Measurements from ENCODE around the gene MDH1B.
"Not testable (repeated sequence)": the region's sequence is repeated elsewhere in the genome, so short reads cannot be mapped to it uniquely, and the experiment has no call there.

DNA sequence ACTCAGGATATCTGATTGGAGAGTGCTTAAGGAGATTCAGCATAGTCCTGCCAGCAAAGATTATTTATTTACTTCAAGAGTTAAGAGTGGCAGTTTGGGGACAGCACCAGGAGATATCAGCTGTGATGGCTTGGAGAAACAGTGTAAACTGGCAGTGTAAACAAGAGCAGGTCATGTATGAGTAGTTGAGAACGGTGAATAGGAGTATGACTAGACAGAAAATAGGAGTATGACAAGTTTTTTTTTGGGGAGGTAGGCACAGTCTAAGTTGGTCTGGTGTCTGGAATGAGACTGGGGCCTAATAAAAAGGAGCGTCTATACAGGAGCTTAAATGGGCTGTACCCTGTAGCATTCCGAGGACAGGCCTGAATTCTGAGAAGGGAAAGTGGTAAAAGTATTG is 42.5 kb upstream of the MDH1B start:
- TF ChIP-seq, protein P1, sequence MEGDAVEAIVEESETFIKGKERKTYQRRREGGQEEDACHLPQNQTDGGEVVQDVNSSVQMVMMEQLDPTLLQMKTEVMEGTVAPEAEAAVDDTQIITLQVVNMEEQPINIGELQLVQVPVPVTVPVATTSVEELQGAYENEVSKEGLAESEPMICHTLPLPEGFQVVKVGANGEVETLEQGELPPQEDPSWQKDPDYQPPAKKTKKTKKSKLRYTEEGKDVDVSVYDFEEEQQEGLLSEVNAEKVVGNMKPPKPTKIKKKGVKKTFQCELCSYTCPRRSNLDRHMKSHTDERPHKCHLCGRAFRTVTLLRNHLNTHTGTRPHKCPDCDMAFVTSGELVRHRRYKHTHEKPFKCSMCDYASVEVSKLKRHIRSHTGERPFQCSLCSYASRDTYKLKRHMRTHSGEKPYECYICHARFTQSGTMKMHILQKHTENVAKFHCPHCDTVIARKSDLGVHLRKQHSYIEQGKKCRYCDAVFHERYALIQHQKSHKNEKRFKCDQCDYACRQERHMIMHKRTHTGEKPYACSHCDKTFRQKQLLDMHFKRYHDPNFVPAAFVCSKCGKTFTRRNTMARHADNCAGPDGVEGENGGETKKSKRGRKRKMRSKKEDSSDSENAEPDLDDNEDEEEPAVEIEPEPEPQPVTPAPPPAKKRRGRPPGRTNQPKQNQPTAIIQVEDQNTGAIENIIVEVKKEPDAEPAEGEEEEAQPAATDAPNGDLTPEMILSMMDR (IDR thresholded peaks at IDR 0.05) = not testable (repeated sequence)
- not testable (repeated sequence) for TF ChIP-seq KDM5A (IDR thresholded peaks at IDR 0.05); CHD2 (IDR thresholded peaks at IDR 0.05; ENCODE audit: low read length, partially characterized antibody); CBX8 (IDR thresholded peaks at IDR 0.05); POLR2A (IDR thresholded peaks at IDR 0.05; ENCODE audit: low read length); RFX5 (IDR thresholded peaks at IDR 0.05); NR3C1 (IDR thresholded peaks at IDR 0.05); RAD21 (conservative IDR thresholded peaks at IDR 0.05 in 1 of 2, IDR thresholded peaks at IDR 0.05 in 1 of 2); PHF8 (IDR thresholded peaks at IDR 0.05; ENCODE audit: borderline replicate concordance, low read depth)

Measured in A549 (cell line).